ENCODE data around the gene MINK1.

MINK1 gene

DNA sequence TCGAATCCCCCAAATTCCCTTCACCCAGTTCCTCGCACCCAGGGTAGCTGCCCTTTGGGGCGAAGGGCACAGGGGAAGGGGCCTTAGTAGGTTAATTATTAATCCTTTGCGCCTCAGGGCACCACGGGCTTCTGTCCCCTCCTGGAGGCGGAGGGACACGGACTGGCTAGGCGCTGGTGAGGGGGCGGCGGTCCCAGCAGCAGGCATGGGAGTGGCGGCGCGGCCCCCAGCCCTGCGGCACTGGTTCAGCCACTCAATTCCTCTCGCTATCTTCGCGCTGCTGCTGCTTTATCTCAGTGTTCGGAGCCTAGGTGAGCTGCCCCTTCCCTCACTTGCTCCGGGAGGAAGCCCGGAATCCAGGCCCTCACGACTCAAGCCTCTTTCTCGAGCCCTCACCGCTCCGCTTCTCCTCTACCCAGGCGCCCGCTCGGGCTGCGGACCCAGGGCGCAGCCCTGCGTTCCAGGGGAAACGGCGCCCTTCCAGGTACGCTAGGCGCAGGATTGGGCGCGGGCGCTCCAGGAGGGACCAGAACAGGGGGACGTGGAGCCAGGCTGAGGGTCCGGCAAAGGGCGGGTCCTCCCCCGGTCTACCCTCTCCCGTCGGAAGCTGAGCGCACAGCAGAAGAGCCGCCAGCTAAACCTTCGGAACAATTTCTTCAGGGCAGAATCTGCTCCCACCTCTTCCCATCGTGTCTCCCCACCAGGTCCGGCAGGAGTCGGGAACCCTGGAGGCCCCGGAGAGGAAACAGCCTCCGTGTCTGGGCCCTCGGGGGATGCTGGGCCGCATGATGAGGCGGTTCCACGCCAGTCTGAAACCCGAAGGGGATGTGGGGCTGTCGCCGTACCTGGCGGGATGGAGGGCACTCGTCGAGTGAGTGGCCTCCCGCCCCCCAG, 44.1 kb upstream of the MINK1 start, which contains the start of gene GLTPD2:
Gene GLTPD2 (plus strand): TSS at position 158 of the 894 bp plus-strand sequence. CDS start 48 bp downstream, at position 206.
- H3K9me3 ChIP-seq = no peaks in the 10 kb centered on the region
- H3K36me3 ChIP-seq = no peaks in the 10 kb centered on the region
- peak within 1 kb of the TSS; percentile 53 for H3K4me3 ChIP-seq (ENCODE audit: low read depth, low read length)
- no peaks in the 10 kb centered on the region for H3K4me1 ChIP-seq
- peaks cover 41% of the 10 kb centered on the region for H3K27me3 ChIP-seq
- DNase-seq = no peak
- TF ChIP-seq, protein P1, sequence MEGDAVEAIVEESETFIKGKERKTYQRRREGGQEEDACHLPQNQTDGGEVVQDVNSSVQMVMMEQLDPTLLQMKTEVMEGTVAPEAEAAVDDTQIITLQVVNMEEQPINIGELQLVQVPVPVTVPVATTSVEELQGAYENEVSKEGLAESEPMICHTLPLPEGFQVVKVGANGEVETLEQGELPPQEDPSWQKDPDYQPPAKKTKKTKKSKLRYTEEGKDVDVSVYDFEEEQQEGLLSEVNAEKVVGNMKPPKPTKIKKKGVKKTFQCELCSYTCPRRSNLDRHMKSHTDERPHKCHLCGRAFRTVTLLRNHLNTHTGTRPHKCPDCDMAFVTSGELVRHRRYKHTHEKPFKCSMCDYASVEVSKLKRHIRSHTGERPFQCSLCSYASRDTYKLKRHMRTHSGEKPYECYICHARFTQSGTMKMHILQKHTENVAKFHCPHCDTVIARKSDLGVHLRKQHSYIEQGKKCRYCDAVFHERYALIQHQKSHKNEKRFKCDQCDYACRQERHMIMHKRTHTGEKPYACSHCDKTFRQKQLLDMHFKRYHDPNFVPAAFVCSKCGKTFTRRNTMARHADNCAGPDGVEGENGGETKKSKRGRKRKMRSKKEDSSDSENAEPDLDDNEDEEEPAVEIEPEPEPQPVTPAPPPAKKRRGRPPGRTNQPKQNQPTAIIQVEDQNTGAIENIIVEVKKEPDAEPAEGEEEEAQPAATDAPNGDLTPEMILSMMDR (IDR thresholded peaks at IDR 0.05; ENCODE audit: low read depth, low read length) = no peak

DNA sequence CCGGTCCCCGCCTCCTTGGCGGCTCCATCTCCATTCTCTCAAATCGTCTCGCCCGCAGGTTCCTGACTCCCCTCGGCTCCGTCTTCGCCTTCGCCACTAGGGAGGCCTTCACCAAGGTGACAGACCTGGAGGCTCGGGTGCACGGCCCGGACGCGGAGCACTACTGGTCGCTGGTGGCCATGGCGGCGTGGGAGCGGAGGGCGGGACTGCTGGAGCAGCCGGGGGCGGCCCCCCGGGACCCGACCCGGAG, 43.5 kb upstream of the MINK1 start:
- TF ChIP-seq, protein P1 (IDR thresholded peaks at IDR 0.05; ENCODE audit: low read depth, low read length) = no peak
- Histone ChIP-seq H3K9me3 (no peaks in the 10 kb centered on the region), H3K27me3 (peaks cover 35% of the 10 kb centered on the region), H3K4me3 (ENCODE audit: low read depth, low read length) (peak overlapping the region; percentile 53), H3K36me3 (no peaks in the 10 kb centered on the region), H3K4me1 (no peaks in the 10 kb centered on the region)
- DNase-seq = no peak

DNA sequence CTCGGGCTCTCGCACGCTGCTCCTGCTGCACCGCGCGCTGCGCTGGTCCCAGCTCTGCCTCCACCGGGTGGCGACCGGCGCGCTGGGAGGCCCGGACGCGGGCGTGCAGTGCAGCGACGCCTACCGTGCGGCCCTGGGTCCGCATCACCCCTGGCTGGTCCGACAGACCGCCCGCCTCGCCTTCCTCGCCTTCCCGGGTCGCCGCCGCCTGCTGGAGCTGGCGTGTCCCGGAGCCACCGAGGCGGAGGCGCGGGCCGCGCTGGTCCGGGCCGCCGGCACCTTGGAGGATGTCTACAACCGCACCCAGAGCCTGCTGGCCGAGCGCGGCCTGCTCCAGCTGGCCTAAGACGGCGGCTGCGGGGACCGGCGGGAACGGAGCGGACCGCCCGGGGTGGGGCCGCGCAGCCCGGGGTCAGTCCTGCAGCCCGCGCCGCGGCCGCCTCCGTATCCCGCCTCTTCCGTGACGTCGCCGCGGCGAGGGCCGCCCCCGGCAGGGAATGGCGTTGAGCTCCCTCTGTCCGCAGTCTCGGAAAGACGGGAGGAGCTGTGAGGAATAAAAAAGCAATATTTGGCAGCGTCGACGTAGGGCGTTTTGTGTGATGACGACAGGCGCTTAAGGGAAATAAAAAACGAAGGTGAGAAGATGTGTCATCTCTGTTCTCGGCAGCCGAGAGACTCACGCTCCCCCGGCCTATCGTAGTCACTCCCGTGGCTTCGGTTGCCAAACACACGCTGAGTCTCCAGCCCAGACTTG, 43.0 kb upstream of the MINK1 start:
- Histone ChIP-seq H3K36me3 (no peaks in the 10 kb centered on the region), H3K27me3 (peaks cover 30% of the 10 kb centered on the region), H3K9me3 (no peaks in the 10 kb centered on the region), H3K4me1 (no peaks in the 10 kb centered on the region), H3K4me3 (ENCODE audit: low read depth, low read length) (peak overlapping the region; percentile 59)
- TF ChIP-seq, protein P1 (IDR thresholded peaks at IDR 0.05; ENCODE audit: low read depth, low read length) = peak; percentile 49
- DNase-seq = peak; percentile 86

DNA sequence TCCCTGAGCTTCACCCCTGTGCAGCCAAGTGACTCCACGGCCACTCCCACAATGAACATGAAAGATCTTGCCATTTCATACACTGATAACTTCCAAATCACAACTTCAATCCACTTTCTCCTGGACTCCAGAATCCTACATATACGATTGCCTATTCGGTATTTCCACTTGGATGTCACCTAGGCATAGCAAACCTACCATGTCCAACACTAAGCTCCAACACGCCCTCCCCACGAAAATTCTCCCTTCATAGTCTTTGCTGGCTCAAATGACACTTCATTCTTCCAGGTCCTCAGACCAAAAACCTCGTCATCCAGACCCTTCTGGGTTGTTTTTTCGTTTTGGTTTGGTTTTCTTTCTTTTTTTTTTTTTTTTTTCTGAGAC, 42.4 kb upstream of the MINK1 start:
- peaks cover 24% of the 10 kb centered on the region for H3K27me3 ChIP-seq

DNA sequence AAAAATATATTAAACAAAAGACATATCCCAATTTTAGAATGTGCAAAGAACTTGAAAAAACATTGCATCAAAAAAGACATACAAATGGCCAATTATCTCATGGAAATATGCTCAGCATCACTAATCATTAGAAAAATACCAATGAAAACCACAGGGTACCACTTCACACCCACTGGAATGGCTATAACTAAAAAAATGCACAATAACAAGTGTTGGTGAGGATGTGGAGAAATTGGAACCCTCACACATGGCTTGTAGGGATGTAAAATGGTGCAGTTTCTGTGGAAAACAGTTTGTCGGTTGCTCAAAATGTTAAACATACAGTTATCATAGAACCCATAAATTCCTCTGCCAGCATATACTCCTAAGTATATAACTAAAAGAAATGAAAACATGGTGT, 38.0 kb upstream of the MINK1 start:
- Histone ChIP-seq H3K9me3 (no peaks in the 10 kb centered on the region), H3K4me3 (ENCODE audit: low read depth, low read length) (no peak overlapping the region), H3K36me3 (no peaks in the 10 kb centered on the region; the same call in 1 of the 2 replicates), H3K4me1 (no peaks in the 10 kb centered on the region), H3K27me3 (no peaks in the 10 kb centered on the region)
- DNase-seq = no peak
- TF ChIP-seq, protein P1 (IDR thresholded peaks at IDR 0.05; ENCODE audit: low read depth, low read length) = no peak

More for the DNA sequence above, 42.4 kb upstream of the MINK1 start:
- H3K4me1 ChIP-seq = no peaks in the 10 kb centered on the region
- TF ChIP-seq, protein P1 (IDR thresholded peaks at IDR 0.05; ENCODE audit: low read depth, low read length) = no peak
- no peak for DNase-seq
- peak overlapping the region; percentile 59 for H3K4me3 ChIP-seq (ENCODE audit: low read depth, low read length)
- H3K9me3 ChIP-seq = no peaks in the 10 kb centered on the region
- H3K36me3 ChIP-seq = no peaks in the 10 kb centered on the region

DNA sequence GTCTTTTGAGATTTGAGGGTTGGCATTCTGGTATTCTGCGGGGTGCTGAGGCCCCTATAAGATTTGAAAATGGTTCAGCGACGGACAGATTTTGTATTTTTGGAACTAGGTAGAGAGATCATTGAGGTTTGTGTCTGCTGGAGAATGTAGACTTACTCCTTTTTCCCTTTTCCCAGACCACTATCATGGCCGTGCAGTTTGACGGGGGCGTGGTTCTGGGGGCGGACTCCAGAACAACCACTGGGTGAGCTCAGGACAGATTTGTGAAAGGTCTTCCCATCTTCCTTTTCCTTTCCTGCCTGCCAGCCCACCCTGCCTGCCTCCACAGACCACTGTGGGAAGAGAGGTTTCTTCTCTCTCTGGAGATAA, 36.6 kb upstream of the MINK1 start:
- H3K9me3 ChIP-seq = no peaks in the 10 kb centered on the region
- peak; percentile 41 for DNase-seq
- H3K4me3 ChIP-seq (ENCODE audit: low read depth, low read length) = peak overlapping the region; percentile 95
- H3K4me1 ChIP-seq = no peaks in the 10 kb centered on the region
- TF ChIP-seq, protein P1 (IDR thresholded peaks at IDR 0.05; ENCODE audit: low read depth, low read length) = no peak
- H3K27me3 ChIP-seq = no peaks in the 10 kb centered on the region
- no peaks in the 10 kb centered on the region; the same call in 1 of the 2 replicates for H3K36me3 ChIP-seq
